NOMO-1 treated with dmso at 0.1 percent for 144 hours (cell line): ENCODE results near the gene LMAN2.
"Not testable (repeated sequence)": the region's sequence is repeated elsewhere in the genome, so short reads cannot be mapped to it uniquely, and the experiment has no call there.

ENCODE experiments used
- DNase-seq: peaks from one replicate; lab custom pipeline; 2025; ENCODE audit not compliant: unreplicated experiment; lab: John Stamatoyannopoulos, UW

LMAN2 gene

DNA sequence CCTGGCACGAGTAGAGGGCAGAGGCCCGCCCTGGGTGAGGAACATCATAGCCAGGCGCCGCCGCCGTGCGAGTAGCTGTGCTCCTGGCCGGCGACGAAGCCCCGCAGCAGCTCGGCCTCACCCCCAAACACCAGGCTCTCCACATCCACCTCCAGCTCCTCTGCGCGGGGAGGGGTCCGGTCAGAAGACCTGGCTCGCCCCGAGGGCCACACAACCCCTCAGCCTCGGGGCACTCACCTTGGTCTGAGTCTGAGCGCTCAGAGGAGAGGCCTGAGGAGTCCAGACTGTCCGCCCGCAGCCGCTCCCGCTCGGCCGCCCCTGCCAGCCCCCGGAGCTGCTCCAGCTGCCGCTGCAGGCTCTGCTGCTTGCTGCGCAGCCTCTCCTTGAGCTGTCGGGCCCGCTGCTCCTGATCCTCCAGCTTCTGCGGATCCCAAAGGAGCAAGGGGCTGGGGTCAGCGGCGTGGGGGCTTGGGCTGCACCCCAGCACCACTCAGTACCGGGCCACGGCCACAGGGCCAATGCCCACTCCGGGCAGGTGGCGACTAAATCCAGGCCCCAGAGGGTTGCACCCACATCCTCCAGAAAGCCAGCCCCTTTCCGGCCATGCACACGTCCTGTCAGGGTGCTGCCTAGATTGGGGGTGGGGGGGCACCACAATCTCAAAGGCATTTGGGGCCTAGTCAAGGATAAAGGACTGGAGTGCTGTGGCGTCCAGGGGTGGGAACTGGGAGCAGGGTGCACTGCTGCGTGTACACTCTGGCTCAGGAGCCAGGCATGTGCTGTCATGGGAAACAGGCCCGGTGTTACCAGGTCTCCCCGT, 43.7 kb downstream of the LMAN2 start:
- peak; percentile 20 for DNase-seq

DNA sequence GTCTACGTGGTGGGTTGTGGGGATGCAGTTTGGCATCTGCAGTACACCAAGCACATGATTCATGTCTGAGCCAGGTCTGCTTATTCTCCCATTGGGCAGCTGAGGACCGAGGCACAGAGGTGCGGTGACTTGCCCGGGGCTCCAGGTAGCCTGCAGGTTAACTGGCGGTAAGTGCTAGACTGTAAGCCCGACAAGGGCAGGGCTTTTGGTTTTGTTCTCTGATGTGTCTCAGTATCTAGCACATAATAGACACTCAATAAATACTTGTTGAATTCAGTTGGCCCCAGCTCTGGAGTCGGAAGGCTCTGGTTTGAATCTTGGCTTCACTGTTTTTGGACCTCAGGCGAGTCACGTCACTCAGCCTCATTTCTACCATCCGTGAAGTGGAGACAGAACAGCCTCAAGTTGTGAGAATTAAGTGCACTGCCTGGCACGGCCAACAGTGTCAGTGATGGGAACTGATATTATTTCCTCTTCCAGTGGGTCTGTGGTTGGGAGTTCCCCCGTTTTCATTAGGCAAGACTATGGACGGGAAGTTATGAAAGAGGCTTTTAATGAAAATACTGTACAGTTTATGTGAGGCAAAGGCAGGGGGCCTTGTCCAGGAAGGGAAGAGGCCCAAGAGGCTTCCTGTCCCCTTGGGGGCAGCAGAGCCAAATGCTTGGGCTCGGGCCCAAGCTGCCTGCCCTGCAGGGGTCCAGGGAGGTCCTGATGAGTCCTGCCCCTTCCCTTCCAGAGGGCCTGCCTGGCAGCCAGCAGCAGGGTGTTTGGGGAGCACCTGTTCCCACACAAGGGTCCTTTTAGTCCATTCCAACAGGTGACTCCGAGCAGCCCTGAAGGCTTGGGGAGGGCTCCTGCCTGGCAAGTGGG, 44.6 kb downstream of the LMAN2 start:
- DNase-seq, result peak; percentile 96

DNA sequence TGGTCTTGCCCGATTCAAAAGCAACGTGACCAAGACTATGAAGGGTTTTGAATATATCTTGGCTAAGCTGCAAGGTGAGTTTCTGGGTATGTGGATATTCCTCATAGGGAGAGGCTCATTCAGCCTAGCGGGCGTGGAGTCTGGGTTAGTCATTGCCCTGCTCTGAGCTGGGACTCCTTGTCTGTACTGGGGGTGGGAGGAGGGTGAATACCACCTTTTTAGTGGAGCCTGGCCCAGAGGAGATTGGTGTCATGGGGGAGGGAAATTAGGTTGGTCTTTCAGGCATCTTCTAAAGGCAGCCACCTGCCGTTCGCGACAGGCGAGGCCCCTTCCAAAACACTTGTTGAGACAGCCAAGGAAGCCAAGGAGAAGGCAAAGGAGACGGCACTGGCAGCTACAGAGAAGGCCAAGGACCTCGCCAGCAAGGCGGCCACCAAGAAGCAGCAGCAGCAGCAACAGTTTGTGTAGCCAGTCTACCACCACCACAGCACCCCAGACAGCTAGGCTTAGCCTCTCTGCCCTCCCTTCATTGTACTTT, 45.3 kb downstream of the LMAN2 start:
- DNase-seq, result not testable (repeated sequence)

DNA sequence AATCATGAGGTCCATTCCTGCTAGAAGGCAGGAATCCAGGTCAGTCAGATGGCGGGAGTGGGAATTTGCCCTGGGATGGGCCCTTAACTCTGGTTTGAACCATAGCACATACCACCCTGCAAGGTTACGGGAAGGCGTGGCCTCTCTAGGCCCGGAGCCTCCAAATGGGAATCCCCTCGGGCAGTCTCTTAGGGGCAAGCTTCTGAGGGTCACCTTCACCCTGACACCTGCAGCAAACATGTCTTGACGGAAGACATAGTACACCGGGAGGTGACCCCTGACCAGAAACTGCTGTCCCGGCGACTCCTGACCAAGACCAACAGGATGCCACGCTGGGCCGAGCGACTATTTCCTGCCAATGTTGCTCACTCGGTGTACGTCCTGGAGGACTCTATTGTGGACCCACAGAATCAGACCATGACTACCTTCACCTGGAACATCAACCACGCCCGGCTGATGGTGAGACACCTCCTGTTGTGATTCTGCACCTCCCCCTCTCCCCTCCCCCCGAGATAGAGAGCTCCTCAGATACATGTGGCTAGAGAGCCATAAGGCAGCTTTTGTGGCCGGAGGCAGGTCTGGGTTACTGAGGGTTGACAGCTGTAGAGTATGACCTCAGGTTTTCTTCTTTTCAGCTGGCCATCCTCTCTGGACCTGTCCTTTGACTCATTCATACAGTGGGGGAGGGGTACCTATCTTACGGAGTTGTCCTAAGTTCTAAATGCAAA, 46.9 kb downstream of the LMAN2 start:
- no peak for DNase-seq

DNA sequence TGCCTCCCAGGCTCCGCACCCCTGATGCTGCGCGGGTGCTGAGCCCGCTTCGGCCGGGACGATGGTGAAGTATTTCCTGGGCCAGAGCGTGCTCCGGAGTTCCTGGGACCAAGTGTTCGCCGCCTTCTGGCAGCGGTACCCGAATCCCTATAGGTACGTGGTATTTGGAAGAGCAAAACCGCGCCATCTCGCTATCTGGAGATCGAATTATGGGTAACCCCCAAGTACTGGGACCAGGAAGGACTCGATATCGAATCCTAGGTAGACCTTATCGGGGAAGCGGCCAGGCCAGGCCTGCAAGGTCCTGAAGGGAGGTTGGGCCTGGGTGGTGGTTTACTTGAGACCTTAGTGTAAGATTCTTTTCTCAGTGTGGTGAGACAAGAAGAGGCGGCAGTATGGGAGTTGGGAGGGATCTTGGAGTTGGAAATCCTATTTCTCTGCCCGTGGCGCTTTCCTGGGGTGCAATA, 47.5 kb downstream of the LMAN2 start:
- DNase-seq, result no peak

DNA sequence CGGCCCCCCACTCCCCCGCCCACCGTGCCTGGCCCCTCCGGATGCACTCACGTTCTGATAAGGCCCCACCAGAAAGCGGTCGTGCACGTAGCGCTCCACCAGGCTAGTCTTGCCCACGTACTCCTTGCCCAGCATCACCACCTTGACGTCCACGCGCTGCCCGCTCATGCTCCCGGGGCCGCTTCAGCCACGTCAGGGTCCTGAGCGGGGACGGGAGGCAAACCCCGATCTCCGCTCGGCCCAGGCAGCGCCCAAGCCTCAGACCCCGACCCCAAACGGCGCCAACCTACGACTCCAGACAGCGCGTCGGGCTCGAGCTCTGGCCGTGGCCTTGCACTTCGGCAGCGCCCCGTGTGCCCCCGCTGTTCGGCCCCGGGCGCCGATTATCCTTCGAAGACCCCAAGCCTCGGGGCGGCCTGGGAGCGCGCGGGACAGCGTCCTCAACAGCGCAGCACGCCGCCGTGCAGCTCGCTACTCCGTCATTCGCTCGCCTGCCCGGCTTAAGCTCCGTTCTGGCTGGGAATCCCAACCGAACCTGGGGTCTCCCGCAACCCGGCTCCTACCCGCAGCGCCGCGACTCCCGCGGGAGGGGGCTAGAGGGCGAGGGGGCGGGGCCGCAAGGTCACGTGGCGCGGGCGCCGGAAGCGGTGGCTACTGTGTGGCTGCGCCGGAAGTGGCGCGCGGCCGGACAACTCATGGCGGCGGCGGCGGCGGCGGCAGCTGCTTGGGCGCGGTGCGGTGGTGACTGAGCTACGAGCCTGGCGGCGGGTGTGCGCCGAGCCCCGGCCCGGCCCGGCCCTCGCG, 48.1 kb downstream of the LMAN2 start, which contains the start of the genes PRELID1 and RAB24:
PRELID1 (plus strand) TSS at position 679 of the 804 bp plus-strand sequence. CDS start 187 bp downstream, outside the sequence.
RAB24 (minus strand) TSS at position 599 of the 804 bp plus-strand sequence; CDS start at position 168, 431 bp downstream.
- peak; percentile 58 for DNase-seq

DNA sequence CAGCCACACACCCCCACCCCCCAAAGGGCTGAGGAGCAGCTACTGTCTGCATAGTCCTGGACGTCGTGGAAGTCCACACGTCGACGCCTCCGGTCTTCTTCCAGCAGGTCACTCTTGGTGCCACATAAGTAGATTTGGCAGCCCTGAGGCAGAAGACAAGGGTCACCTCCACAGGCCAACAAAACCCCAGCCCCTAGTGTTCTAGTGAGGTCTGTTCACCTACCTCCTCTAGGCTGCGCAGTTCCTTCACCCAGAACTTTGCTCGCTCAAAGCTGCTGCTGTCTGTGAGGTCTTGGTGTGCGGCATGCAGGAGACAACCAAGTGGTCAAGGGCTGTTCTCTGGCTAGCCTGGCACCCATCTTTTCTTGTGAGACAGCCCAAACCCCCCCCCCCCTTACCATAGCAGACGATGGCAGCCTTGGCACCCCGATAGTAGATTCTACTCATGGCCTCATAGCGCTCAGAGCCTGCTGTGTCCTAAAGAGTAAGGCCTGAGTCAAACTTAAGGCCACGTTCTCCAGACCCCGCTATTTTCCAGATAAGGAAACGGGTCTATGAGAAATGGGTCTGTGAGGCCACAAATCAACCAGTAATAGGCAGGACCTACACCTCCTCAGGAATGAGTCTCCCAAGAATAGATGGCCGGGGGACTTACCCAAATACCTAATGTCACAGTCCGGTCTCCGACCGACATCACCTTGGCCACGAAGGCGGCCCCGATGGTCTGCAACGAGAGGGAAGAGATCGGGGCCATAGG, 48.9 kb downstream of the LMAN2 start:
- DNase-seq, result no peak

DNA sequence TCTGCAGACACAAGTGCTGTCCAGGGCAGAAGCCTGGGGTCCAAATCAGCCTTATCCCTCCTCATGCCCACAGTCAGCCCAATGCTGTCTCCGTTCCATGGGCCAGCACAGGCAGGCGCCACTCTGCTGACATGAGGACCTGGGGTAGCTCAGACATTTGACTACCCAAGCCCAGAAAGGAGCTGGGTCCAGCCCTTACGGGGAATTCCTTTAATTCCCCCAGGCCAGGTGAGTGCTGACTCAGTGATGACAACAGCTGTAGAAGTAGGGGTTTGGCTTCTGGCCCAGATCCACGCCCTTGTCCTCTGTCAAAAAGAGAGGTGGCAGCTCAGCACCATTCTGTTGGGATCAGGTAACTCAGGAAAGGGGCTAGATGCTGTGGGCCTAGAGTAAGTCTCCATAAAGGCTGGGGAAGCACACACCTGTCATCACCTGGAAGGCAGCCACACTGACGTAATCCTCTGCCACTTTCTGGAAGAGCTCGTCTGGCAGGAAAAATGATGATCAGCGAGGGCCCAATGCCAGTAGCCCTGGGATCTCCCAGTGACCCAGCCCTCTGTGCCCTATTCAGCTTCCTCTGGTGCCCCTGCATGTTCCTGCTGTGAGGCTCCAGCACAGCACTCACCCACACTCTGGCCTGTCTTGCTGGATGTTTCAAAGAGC, 49.8 kb downstream of the LMAN2 start:
- no peak for DNase-seq

DNA sequence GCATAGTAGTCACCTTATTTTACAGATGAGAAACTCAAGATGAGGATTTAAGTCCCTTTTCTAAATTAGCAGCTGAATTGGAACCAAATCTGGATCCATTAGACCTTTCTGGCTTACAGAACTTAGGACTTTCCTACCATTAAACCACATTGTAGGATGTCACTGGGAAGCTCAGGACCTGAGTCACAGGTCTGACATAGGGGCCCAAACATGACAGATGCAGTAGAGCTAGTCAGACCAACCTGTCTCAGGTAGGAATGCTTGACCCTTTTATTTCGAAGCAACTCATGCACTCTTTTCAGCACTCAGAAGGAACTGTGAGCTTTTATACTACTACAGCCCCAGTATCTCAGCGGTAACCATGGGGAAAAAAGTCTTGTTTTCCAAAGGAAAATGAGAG, 50.5 kb downstream of the LMAN2 start:
- DNase-seq, result no peak

DNA sequence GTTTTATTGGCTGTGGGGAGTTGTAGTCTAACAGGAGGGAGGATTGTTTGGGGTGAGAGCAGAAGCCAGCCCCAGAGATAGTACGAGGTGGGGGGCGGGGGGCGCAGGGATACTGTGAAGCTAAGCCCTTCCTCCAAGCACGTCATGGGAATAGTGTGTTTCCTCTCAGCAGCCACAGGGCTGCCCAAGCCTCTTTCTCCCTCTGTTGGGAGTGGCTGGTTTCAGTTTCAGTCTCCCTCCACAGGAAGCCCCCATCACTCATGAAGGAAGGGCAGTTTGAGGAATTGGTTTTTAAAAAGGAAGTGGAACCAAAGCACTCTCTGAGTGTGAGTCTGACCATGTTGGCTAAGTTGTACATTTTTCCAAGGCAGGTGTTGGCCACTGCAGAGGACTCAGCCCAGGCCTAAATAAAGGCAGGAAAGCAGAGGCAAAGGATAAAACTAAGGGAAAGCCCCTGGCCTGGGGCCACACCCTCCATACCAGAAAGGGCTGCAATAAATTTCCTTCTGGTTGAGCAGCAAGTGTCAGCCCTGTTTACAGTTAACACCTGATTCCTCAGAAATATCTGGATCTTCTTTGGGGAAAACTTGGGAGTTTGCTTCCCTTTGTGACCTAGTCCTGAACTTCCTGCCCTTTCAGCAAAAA, 51.1 kb downstream of the LMAN2 start:
- peak; percentile 91 for DNase-seq

DNA sequence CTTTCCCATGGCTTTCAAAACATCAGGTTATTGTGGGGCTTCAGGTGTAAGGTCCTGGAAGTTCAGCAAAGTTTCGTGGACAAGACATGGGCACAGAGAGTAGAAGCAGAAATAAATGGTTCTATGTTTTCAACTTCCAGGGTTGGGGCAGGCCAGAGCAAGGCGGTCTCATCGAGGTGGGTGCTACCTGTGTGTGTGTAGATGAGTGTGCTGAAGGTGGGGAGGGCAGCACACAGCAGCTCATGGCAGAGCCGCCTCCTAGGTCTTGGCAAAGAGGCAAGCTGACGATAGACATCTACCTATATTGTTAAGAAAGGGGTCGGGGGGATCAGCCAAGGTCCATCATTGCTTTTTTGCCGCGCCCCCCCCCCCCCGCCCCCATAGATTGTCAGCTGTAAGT, 51.8 kb downstream of the LMAN2 start:
- no peak for DNase-seq

DNA sequence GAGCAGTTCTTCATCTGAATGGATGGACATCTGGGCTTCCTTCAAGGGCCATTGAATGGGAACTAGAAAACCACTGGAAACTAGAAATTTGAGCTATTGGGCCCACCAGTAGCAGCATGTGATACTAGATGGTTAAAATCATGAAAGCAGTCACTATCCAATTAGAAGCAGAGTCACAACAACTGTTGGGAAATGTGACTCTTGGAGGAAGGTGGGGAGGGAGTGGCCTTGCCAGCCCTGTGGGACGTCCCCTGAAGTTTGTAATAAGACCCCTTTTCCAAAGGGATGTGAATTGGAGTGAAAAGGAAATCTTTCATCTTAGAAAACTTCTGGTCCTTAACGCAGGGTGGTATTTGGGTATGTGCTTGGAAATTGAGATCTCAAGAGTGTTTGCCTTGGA, 53.5 kb downstream of the LMAN2 start:
- DNase-seq, result no peak

DNA sequence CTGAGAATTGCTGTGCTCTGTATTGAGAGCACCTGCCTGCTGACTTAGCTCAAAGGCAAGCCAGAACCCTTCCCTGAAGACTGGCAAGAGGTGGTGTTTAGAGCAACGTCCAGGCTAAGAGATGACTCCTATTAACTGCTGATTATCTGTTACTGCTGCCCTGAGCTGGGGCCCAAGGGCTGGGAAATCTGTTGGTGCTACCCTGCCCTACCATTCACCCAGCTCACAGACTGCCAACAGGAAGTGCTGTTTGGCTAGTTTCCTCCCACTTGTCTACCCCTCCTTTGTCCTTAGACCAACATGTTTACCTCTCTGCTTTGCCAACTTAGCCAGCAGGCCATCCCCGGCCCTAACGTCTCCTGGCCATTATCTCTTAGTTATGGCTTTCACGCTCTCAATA, 54.9 kb downstream of the LMAN2 start:
- no peak for DNase-seq

DNA sequence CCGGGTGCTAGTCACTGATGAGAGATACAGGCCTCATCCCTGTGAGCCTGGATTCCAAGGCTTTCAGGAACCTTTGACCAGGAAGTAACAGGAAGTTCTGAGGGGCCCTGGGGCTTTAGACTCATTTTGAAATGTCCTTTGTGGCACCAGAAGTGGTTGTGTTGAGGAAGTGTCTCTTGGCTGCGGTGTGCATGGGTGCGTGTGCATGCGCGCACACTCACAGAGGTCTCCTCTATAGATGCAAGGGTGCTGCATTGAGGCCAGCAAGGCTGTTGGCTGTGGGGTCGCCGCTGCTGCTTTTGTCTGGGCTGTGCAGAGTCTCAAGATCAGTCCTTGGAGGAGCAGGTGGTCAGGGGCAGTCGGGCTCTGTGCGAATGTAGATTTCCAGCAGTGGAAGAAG, 55.5 kb downstream of the LMAN2 start:
- DNase-seq, result no peak

DNA sequence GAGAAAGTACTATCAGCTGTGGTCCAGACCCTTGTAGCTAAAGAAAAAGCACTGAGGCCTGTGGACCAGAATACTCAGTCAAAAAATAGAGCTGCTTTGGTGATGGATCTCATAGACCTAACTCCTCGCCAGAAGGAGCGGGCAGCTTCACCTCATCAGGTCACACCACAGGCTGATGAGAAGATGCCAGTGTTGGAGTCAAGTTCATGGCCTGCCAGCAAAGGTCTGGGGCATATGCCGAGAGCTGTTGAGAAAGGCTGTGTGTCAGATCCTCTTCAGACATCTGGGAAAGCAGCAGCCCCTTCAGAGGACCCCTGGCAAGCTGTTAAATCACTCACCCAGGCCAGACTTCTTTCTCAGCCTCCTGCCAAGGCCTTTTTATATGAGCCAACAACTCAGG, 56.8 kb downstream of the LMAN2 start:
- no peak for DNase-seq

DNA sequence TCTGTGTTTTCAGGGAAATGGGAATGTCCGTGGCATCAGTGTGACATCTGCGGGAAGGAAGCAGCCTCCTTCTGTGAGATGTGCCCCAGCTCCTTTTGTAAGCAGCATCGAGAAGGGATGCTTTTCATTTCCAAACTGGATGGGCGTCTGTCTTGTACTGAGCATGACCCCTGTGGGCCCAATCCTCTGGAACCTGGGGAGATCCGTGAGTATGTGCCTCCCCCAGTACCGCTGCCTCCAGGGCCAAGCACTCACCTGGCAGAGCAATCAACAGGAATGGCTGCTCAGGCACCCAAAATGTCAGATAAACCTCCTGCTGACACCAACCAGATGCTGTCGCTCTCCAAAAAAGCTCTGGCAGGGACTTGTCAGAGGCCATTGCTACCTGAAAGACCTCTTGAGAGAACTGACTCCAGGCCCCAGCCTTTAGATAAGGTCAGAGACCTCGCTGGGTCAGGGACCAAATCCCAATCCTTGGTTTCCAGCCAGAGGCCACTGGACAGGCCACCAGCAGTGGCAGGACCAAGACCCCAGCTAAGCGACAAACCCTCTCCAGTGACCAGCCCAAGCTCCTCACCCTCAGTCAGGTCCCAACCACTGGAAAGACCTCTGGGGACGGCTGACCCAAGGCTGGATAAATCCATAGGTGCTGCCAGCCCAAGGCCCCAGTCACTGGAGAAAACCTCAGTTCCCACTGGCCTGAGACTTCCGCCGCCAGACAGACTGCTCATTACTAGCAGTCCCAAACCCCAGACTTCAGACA, 57.5 kb downstream of the LMAN2 start:
- no peak for DNase-seq

DNA sequence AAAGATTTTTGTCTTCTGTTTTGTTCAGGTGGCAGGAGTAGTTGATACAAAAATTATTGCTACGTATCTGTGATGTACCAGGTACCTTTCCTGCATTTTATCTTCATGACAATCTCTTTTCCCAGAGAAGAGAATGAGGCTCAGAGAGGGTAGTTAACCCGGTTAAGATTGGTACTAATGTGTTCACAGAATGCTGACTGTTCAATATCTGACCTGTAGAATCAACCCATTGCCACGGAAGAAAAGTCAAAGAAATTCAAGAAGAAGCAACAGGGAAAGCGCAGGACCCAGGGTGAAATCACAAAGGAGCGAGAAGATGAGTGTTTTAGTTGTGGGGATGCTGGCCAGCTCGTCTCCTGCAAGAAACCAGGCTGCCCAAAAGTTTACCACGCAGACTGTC, 59.7 kb downstream of the LMAN2 start:
- DNase-seq, result no peak
